GM19193 (cell line): Measurements from ENCODE around the gene MARF1.

Source experiments
- POLR2A ChIP-seq: IDR thresholded peaks from 4 replicates; pipeline ENCODE4 v1.6.1; 2011; ENCODE audit not compliant: insufficient read depth, insufficient read length; ENCODE audit errors: extremely low read depth

MARF1 gene

DNA sequence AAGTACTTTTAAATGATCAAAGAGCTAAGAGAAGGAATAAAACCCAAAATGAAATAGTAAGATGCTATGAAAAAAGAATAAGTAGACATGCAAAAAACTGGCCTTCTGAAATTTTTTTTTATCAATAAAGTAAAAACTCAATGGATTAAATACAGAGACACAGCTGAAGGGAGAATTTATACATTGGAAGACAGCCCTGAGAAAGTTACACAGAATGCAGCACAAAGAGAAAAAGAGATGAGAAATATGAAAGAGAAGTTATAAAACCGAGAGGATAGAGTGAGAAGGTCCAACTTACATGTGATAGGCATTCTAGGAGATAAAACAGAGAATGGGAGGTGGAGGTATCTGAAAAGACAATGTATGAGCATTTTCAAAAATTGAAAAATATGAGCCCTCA lies 57.0 kb downstream of the MARF1 start:
- no peak for TF ChIP-seq POLR2A

DNA sequence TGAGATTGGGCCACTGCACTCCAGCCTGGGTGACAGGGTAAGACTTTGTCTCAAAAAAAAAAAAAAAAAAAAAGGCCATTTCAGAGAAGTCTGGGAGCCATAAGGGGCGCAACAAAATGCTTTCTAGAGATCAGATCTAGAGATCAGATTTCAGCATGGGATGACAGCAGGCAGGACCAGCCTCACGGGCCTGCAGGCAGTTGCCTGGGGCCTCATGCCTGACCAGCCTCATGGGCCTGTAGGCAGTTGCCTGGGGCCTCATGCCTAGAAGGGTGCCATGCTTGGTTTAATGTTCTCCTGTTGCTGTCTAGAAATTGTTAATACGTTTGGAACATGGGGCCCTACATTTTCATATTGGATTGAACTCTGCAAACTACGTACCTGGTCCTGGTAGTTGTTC lies 59.4 kb downstream of the MARF1 start:
- TF ChIP-seq POLR2A = no peak

DNA sequence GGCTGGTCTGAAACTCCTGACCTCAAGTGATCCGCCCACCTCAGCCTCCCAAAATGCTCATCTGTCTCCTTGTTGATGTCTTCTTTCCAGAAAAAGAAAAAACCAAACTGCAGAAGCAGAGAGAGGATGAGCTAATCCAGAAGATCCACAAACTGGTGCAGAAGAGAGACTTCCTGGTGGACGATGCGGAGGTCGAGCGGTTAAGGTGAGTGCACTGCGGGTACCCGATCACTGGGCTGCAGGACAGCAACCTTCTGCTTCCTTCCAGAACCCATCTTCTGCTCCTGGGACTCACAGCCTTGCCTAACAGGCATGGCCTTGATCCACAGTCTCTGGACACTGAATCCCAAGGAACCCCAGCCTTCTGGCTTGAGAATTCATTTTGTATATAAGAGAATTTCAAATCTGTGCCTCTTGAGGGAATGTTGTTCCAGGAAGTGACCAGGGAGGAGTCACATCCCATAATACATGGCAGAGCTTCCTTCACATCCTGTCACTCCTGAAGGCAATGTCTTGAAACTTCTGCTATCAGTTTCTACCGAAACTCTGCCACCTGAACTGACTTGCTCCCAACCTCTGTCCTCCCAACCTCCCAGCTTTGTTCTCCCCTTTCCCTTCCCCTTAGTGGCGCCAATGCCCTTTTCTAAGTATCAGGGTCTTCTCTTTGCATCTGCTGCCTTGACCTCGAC lies 61.7 kb downstream of the MARF1 start:
- TF ChIP-seq POLR2A = no peak

DNA sequence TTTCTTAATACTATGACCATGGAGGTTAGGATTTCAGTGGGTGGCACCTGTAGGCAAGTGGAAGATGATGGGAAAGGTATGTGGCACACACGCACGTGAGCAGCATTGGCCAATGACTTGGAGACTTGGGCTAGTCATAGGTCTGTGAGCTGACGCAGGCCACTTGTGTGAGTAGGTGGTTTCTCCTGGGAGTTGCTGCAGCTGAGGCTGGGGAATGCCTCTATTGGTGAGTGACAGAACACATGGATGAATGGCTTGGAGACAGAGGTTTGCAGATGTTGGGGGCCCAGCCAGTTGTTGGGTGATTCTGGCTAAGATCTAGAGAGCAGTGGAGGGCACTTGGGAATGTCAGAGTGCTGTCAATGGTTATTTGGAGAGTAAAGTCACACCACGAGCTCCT lies 64.1 kb downstream of the MARF1 start:
- no peak for TF ChIP-seq POLR2A

DNA sequence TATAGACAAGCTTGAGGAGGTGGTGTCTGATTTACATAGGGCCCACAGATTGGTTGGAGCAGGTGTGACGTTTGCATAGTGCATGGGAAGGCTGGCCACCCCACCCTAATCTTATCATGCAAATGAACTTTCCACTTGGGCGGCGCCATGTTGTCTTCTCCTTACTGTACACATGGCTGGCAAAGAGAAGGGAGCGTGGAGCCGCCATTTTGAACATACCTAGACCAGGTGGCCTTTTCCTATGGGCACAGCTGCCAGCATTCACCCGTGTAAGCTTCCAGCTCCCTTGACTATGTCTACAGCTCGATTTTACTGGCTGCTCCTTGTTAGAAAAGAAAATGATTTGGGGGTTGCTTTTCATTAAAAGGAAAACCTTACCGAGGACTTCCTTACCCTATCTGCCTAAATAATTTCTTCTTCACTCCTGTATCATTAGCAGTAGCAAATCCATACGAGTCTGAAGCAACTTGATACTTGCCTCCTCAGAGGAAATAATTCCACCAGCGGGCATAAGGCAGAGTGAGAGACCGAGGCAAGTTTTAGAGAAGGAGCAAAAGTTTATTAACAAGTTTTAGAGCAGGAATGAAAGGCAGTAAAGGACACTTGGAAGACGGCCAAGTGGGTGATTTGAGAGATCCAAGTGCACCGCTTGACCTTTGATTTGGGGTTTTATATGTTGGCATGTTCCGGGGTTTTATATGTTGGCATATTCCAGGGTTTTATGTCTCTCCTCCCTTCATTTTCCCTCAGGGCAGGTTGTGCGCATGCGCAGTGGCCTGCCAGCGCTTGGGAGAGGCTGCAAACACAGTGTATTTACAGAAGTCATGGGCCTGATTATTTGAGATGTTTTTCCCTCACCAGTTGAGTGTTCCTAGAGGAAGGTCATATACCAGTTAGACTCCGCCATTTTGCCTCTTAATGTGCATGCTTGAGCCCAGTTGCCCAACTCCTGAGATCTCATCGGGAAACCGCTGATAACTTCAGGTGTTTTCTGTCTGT lies 65.7 kb downstream of the MARF1 start:
- TF ChIP-seq POLR2A = no peak

DNA sequence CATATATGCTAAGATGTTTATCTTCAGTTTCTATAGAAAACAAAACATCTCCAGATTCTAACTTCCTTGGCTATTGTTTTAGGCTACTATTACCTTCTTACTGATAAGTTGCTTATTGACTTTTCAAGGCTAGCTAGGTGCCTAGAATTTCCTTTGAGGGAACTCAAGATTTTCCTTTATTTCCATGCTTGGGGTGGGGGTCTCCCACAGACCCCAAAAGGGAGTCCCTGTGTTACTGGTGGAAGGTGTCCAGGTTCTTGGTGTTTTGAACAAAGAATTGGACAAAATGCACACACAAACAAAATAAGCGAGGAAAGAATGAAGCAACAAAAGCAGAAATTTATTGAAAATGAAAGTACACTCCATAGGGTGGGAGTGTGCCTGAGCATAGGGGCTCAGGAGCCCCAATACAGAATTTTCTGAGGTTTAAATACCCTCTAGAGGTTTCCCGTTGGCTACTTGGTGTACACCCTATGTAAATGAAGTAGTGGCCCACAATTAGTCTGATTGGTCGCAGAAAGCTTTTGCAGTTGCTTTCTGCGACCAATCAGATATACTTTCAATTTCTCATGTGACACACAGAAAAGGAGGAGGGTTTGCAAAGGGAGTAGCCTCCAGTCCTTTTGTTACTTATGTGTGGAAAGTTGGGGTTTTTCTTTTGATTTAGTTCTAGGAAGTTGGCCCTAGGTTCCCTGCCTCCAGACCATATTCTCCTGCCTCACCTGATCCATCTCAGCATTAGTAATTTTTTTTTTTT lies 67.5 kb downstream of the MARF1 start:
- TF ChIP-seq POLR2A = no peak

DNA sequence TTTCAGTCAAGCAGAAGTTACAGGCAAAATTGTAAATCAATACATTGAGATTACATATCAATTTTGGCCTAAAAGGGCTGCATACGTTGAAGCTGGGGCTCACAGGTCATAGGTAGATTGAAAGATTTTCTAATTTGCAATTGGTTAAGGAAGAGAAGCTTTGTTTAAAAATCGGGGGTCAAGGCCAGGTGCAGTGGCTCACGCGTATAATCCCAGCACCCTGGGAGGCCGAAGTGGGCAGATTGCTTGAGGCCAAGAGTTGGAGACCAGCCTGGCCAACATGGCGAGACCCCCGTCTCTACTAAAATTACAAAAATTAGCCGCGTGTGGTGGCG lies 68.4 kb downstream of the MARF1 start:
- TF ChIP-seq POLR2A = no peak

DNA sequence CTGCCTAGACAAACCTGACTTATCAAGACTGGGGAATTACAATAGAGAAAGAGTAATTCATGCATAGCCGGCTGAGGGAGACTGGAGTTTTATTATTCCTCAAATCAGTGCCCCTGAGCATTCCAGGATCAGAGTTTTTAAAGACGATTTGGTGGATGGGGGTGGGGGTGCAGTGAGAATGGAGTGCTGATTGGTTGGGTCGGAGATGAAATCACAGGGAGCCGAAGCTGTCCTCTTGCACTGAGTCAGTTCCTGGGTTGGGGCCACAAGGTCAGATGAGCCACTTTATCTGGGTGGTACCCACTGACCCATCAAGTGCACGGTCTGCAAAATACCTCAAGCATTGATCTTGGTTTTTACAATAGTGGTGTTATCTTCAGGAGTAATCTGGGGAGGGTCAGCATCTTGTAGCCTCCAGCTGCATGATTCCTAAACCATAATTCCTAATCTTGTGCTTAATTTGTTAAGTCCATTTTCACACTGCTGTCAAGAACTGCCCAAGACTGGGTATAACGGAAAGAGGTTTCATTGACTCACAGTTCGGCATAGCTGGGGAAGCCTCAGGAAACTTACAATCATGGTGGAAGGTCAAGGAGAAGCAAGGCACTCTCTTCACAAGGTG lies 69.6 kb downstream of the MARF1 start:
- TF ChIP-seq POLR2A = no peak

DNA sequence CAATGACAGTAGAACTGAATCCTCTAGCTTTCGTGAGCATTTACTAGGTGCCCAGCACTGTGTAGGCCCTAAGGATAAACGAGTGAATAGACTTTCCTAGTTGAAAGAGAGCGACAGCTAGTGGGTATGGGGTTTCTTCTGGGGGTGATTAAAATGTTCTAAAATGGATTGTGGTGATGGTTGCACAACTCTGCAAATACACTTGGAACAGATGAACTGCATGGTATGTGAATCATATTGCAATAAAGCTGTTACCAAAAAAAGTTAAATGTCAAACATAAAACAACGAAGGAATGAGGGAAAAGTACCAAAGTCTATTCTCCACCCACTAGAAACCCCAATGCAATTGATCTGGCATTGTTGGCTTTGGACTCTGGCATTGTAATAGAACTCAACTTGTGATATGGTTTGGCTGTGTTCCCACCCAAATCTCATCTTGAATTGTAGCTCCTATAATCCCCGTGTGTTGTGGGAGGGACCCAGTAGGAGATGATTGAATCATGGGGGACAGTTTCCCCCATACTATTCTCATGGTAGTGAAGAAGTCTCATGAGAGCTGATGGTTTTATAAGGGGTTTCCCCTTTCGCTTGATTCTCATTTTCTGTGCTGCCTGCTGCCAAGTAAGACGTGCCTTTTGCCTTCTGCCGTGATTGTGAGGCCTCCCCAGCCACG lies 70.5 kb downstream of the MARF1 start:
- no peak for TF ChIP-seq POLR2A

DNA sequence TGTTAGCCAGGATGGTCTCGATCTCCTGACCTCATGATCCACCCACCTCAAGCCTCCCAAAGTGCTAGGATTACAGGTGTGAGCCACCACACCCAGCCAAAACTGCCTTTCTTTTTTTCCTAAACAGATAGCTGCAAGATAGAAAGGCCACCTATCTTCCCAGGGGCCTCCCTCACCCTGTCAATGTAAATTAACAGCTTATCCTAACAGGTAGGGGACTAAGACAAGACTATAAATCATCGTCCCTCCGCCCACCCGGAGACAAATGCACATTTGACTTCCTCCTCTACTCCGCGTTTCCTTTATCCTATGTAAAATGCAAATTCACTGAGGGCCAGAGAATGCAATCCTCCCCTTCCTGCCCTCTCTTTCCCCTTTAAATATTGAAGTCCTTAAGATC lies 71.4 kb downstream of the MARF1 start:
- no peak for TF ChIP-seq POLR2A

DNA sequence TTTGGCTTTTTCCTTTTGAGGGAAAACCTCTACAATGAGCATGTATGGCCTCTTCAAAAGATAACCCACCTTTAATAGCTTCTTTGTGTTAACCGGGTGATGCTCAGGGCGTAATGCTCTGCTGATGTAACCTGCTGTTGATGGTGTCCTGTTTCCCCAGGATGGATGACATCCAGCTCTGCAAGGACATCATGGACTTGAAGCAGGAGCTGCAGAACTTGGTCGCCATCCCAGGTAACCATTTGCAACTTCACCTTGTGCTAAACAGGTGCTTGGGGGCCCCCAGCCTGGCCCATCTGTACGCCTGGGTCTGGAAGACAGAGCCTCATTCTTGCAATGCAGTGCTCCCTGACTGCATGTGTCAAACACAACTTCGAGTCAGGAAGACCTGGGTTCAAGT lies 75.1 kb downstream of the MARF1 start:
- TF ChIP-seq POLR2A = no peak

DNA sequence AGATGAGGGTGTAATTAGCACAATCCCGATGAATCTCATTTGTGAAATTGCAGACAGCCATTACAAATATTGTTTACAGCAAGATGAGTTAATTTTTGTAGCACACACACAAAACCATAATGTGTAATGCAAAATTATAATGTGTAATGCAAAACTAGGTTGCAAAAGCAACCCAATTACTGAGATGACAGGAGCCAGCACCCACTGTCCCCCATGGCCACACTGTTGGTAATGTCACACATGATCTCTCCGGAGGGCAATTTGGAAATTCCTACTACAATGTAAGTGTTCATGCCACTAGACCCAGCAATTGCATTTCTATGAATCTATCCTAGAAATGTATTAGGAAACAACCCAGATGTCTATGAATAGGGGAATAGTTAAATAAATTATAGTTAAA lies 76.9 kb downstream of the MARF1 start:
- TF ChIP-seq POLR2A = no peak

DNA sequence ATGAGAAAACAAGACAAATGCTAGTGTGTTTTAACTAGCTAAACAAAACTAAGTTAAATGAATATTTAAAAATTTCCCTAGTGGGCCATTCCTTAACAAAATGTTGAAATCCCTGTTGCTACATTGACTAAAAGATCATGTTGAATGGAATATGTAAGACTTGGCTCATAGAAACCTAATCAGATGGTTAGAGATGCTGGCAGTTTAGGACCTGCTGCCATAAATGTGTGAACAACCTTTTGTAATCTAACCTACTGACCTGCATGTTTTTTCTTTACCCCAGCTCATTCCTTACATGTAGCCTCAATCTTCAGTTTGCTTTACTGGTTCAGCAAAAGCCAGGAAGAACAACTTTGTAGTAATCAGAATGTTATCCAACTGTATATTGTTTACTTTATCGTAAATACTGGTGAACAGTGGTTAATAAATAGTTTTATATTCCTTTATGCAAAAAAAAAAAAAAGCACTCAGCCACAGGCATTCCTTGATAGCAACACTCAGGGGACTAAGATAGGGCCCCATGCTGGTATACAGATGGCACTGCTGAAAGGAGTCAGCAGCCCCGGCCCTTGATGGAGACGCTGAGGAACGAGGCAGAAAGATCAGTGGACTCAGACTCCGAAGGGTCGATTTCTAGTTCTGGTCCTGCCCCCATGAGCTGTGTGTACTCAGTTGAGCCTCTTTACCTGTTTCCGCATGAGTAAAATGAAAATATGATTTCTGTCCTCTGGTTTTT lies 78.2 kb downstream of the MARF1 start:
- TF ChIP-seq POLR2A = no peak

DNA sequence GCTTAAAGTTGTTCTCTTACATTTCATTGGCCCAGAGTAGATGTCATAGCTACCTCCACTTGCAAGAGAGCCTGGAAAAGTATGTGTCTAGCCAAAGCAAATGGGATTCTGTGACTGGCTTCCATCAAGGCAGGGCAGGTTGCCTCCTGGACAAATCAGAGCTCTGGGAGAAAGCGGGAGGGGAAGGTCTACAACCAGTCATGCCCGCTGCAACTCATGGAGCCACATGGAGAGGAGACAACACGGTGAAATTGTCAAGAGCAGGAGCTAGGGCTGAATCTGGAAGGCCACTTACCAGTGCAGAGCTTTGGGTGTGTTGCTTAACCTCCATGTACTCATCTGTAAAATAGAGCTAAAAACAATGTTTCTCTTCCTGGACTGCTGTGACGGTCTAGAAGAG lies 83.8 kb downstream of the MARF1 start:
- TF ChIP-seq POLR2A = no peak
